Hematopoietic multipotent progenitor cell treated with erythropoietin and hydrocortisone succinate and interleukin-3 and kit ligand, for 4 days (in vitro differentiated cells): Measurements from ENCODE around the gene KAT6B.
"Not testable (repeated sequence)": the region's sequence is repeated elsewhere in the genome, so short reads cannot be mapped to it uniquely, and the experiment has no call there.

ENCODE experiments used
- DNase-seq: peaks from one replicate; pipeline ENCODE4 v3.0.0-alpha.2; 2015

The KAT6B gene

DNA sequence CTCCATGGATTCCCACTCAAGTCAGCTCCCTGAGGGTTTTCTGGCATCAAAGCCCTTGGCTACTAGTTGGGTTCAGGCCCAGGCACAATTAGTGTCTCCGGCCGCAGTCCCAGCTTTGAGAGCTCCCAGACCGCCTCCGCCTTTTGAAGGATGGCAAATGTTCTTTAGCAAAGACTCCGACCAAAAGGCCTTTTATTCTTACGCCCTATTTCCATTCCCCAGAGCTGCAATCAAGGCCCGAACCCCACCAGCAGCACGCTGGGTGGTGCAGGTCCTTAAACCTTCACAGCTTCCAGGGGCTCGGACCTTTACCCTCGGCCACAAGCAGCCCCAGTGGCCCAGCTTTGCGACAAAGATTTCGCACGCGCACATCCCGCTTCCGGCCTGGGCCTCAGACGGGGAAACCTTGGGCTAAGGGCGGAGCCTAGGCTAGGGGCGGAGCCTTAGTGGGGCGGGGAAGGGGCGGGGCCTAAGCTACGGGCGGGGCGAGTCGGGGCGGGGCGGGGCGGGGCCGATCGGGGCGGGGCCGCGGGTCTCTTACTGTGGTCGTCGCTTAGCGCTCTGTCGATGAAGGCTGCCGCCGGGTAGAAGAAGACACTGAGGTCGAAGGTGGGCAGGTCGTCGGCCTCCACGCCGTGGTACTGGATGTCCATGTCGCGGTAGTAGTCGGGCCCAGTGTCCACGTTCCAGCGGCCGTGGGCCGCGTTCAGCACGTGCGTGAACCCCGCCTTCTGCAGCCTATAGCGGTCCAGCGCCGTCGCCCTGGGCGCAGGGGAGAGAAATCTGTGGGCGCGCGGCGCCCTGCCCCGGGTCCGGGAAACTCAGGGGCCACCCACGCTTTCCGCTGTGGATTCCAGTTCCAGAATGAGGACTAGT lies 217.1 kb downstream of the KAT6B start:
- peak; percentile 65 for DNase-seq

DNA sequence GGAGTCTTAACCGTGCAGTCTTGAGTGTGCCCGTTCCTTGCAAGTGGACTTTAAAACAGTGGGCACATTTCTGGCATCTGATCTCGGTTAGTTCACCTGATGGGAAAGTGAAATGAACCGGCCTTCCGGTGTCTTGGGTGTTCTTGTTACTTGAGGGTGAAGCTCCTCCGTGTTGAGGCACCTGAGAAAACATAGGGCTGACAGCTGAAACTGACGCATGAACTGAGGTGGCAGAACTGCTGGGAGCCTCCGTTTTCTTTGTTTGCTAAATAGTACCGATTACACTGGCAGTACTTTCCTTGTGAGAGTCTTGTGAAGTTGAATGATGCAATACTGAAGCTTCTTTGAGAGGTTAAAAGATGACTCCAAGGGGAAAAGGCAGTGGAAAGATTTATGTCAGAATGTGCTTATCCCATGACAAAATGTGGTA lies 222.3 kb downstream of the KAT6B start:
- no peak for DNase-seq

DNA sequence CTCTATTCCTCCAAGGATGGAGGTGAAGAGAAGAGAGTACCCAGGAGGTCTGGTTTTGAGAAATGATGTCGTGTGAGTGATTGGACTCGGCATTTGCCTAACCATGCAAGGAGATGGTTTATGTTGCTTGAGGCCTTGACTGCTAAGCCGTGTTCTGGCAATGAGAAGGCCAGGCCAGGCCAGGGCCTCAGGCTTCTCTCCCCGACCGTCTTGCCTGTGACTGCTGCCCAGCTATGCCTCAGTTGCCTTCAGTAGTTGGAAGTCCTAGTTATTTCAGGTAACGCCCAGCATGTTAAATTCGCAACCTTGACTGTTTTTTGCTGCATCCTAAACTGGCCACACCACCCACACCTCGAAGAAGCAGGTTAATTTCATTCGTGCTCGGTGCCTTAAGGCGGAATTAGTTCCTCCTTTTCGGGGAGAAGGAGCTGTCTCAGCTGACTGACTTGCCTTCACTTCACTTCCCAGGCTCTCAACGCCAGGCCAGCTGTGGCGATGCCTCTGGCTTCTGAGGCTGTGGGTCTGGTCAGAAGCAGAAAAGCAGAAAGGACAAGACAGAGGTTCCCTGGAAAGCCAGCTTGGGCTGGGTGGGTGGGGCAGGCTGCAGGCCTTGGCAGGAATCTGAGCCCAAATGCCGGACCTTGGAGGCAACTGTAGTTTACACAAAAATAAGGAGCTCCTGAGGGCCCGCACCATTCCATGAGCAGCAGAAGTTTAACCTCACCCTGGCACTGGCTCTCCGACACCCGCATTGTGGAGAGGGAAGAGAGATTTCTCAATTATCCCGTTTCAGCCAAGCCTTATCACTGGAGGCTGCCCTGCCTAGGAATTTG lies 223.1 kb downstream of the KAT6B start:
- DNase-seq: no peak

DNA sequence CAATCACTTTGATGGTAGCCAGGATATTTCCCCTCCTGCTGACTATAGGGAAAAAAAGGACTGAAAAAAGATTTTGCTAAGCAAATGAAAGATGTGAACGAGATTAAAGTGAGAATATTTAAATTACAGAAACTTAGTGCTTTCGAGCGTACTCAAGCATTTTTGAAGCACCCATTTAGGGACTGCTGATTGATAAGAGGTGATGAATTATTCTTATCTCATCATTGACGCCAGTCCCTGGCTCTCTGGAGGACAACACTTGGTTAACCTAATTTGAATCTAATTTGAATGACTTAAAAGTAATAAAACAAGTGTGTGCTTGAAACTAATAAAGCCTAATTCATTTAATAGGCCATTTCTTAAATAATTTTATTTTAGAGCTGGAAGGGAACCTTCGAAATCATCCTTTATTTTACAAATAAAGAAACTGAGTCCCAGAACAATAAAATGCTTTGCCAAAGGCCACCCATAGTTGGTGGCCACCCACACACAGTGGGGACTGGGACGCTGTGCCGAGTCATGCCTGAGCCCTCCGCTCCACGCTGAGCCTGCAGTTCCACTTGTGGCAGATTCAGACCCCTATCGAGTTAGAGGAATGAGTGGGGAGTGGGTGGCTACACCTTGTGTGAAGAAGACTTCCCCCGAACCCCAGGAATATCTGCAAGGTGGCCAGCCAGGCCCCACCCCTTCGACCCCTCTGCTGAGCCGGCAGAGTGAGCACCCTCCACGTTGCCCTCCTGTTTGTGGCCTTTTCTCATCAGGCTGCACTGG lies 223.9 kb downstream of the KAT6B start:
- DNase-seq: no peak

DNA sequence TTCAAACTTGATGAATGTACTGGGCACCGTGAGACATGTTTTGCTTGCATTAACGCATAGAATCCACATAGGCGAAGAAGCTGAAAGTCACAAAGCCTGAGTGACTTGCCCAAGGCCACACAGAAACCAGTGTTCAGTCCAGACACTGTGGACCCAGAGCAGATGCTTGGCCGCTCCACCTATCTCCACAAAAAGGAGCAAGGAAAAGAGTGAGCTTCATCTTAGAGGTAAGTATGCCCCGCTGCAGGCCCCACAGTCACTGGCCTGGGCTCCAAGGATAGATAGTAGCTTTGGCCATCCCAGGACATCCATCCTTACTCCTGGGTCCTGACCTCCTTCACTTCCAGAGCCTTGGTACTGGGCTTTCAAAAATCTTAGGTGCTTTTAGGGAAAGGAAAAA lies 224.9 kb downstream of the KAT6B start:
- no peak for DNase-seq

GRCh38 chr10:75055896-75056406 lies 229.6 kb downstream of the KAT6B start:
- DNase-seq: not testable (repeated sequence)

DNA sequence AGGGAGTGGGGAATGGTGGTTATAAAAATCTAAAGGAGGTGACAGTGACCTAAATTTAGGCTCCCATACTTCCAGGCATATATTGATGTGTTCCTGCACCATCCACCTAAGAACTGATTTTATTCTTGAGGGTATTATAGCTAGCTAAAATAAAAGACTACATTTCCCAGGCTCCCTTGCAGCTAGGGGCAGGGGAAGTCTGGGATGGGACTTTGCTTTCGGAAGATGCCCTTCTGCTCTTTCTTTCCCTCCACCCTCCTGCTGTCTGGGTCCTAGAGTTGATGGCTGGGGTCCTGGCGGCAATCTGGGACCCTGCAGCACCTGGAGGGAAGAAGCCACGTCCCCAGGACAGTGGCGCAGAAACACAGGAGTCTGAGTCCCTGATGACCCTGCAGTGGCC lies 231.3 kb downstream of the KAT6B start:
- no peak for DNase-seq

DNA sequence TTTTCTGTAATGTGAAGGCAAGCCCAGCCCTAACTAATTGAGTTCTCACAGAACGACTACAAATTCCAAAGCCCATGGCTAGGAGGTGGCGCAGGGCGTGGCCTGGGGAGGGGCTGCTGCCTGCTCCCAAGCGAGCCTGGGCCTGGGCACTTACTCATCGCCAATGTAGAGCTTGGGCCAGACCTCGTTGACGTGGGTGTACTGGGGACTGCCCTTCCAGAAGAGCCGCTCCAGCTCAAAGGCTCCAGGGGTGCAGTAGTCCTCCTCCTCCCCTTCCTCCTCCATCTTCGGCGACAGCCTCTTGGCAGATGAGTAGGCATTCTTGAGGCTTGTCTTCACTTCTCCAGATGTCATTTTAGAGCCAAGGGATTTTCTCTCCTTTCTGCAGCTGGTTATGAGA lies 231.8 kb downstream of the KAT6B start:
- DNase-seq: no peak

GRCh38 chr10:75061709-75062505 lies 235.5 kb downstream of the KAT6B start:
- DNase-seq: no peak

DNA sequence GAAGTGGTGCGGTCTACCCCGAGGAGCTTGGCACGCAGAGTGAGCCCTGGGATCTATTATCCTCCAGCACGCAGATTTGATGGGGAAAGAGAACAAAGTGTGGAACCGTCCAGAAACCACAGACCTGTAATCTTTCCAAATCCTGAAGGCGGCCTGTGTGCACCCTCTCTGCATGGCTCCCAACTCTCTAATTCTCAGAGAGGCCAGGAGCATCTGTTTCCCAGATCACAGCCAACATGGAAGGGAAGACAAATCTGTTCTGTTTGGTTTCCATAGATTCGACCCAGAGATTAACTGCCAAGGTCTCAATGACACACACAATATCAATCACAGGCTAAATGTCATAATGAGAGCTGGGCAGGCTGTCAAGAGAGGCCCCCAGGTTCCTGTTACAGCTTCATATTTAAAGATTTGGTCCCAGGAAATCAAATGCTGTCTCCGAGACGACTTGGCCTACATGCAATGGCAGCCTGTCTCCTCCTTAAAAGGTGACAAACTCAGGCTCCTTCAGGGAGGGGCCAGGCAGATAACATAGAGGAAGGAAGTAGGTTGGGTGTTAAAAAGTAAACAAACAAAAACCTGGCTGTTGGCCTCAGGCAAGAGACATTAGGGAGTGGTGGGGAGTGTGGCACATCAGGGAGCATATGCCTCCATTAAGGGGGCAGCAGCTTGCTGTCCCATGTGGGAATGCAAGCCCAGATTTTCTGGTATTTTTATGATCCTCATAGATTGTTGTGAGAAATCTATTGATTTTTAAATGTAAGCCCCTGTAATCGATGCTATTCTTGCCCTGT lies 236.3 kb downstream of the KAT6B start:
- peak; percentile 72 for DNase-seq

DNA sequence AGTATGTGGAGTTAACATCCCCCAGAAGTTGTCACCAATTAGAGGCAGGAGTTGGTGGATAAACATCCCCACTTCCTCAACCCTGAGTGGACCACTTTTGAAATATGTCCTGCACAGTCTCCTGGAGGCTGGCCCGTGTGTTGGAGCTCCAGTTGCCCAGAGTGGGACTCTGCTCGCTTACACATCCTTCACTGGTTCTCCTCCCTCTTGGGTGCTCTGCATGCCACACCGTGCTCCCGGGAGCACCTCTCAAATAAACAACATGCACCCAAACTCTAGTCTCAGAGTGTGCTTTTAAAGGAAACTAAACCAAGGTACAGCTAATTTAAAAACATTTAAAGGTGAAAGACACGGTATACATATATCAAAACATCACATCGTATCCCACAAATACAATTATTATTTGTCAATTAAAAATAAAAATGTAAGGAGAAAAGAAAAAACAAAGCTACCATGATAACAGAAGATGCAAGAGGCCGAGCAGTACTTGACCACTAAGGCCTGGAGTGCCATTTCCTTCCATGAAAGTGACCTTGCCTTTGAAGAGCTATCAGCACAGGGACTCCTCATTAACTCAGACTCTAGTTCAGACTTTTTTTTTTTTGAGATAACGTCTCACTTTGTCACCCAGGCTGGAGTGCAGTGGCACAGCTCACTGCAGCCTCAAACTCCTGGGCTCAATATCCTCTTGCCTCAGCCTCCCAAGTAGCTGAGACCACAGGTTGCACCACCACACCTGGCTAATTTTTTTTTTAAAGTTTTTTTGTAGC lies 237.2 kb downstream of the KAT6B start:
- DNase-seq: no peak

DNA sequence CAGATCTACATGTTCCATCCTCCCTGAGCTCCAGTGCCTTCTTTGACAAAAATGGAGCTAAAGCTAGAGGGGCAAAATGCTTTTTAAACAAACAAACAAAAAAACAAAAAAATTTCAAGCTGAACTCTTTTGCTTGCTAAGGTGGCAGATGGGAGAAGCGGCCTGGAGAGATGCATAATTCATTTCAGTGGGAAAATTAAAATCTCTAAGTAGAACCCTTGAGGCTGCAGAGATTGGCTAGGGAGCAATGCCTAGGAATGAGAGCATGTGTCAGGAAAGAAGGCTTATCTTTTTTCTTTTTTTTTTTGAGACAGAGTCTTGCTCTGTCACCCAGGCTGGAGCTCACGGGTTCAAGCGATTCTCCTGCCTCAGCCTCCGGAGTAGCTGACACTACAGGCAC lies 238.7 kb downstream of the KAT6B start:
- DNase-seq: no peak

DNA sequence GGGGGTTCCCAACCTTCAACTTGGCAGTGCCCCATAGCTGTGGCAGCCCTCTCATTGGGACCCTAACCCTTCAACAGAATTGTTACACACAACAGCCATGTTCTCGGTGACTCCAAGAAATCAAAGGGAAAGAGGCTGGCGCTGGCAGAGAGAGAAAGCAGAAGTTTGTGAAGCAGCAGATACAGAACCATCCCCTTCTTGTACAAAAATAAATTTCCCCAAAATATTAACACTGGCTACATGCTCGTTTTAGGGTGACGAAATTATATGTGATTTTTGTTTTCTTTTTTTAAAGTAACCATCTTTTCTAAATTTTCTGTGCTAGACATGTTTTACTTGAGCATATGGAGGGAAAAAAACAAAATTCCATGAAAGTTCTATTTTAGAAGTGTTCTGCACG lies 239.9 kb downstream of the KAT6B start:
- no peak for DNase-seq

GRCh38 chr10:75067272-75067671 lies 240.9 kb downstream of the KAT6B start:
- no peak for DNase-seq

- no peak for DNase-seq
These were observed 242.1 kb downstream of the KAT6B start for GRCh38 chr10:75068523-75068922.

GRCh38 chr10:75070476-75070875 lies 244.1 kb downstream of the KAT6B start:
- DNase-seq: no peak

DNA sequence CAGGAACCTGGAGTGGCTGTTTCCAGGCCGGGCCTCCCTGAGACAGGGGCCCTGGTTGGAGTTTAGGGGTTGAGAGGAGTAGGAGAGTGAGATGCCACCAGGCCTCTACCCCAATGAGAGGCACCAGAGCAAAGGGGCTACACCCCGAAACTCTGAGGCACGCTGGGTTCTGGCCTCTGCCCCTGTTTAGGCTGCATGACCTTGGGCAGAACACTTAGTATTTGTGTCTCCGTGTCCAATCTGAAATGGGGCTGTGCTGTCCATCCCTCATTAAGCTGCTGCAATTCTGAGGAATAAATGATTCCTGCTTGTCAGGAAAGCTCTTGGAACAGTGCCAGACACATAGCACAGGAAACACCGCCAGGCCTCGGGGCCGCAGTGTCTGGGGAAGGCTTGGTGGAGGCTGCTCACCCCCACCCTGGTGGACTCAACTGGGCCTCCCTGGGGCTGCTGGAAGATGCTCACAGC lies 244.6 kb downstream of the KAT6B start:
- peak; percentile 15 for DNase-seq

DNA sequence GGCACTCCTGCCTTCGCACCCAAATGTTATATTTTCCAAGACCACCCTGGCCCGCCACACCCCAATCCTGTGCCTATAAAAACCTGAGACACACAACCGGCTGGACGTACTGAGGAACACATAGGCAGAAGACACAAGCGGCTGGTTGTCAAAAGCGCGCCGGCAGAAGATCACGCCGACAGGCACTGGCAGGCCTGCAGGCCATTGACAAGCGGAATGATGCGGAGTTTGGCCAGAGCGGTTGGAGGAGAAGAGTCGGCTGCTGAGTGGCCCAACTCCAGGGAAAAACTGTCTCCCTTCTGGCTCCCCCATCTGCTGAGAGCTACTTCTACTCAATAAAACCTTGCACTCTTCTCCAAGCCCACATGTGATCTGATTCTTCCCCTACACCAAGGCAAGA lies 245.4 kb downstream of the KAT6B start:
- DNase-seq: no peak

DNA sequence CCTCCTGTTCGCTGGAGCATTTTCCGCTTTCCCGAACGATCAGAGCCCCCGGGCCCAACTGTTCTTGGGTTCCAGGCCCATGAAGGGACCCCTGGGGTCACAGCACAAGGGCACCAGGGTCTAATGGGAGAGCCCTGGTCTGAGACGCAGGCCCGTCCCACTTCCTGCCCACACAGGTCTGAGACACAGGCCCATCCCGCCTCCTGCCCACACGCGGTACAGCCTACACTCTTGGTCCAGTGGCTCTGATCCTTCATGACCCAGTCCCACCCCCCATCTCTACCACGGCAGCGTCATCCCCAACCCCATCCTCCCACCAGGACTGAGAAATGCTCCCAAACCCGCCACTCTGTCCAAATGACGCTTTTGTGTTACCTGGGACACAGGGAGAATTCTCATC lies 246.3 kb downstream of the KAT6B start:
- no peak for DNase-seq

DNA sequence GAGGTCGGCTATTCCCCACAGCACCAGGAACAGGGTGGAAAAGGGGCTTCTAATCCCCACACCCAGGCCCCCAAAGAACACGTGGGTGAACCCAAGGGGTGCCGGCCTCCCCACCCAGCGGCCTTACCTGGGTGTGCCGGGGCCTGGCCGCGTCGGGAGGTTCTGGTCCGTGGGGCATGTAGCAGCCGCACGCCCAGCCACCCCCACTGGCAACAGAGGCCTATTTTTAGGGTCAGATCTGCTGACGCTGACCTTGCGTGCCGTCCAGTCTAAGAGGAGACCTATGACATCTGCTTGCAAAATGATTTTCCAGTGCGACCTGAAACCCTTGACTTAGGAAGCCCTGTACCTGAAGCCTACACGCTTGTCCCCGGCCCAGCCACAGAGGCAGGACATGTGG lies 247.0 kb downstream of the KAT6B start:
- DNase-seq: no peak
